WTC11 (cell line): ENCODE results near the gene HSPH1. TPM values are rescaled to one million over a fixed set of nuclear protein-coding genes. Genes with fewer than 3 reads are reported as not detected.

Experiments used
- ATAC-seq: fragments of 200-7000 bp; cut with Tn5 transposase; 2 replicates; pipeline ENCODE4 v1.10.0; 2021; ENCODE audit warnings: mild to moderate bottlenecking, moderate library complexity
- CTCF ChIA-PET: fragments of 300-600 bp; sonication (Branson Sonifier 250); formaldehyde crosslinking; loops from one replicate; lab custom pipeline; 2021; ENCODE audit warnings: antibody characterized with exemption; lab: Charles Lee
- POLR2A ChIA-PET: fragments of 350-600 bp; sonication (Branson Sonifier 250); formaldehyde crosslinking; loops from one replicate; lab custom pipeline; 2021; ENCODE audit warnings: antibody characterized with exemption; lab: Charles Lee
- DNase-seq: peaks from one replicate; pipeline ENCODE4 v3.0.0; 2021; ENCODE audit warnings: low spot score
- H3K27ac Mint-ChIP-seq: 2 replicates; pipeline ENCODE4 v1.8.0; 2021; ENCODE audit warnings: mixed read lengths
- H3K27me3 Mint-ChIP-seq: 2 replicates; pipeline ENCODE4 v1.8.0; 2021; ENCODE audit warnings: low read depth, mild to moderate bottlenecking, moderate library complexity, mixed read lengths
- H3K36me3 Mint-ChIP-seq: 2 replicates; pipeline ENCODE4 v1.8.0; 2021; ENCODE audit warnings: mixed read lengths
- H3K4me1 Mint-ChIP-seq: 2 replicates; pipeline ENCODE4 v1.8.0; 2022; ENCODE audit warnings: mixed read lengths
- H3K4me3 Mint-ChIP-seq: 2 replicates; pipeline ENCODE4 v1.8.0; 2021; ENCODE audit warnings: mild to moderate bottlenecking, moderate library complexity, mixed read lengths
- H3K9me3 Mint-ChIP-seq: 2 replicates; pipeline ENCODE4 v1.8.0; 2021; ENCODE audit warnings: mixed read lengths
- CBFB ChIP-seq: sonication (generic); formaldehyde crosslinking; IDR thresholded peaks from 2 replicates; pipeline ENCODE4 v1.8.1; 2022; ENCODE audit warnings: mild to moderate bottlenecking, low read depth, missing genetic modification reagents
- ELF4 ChIP-seq: sonication (generic); formaldehyde crosslinking; IDR thresholded peaks from 2 replicates; pipeline ENCODE4 v1.8.1; 2022; ENCODE audit warnings: low read depth, mild to moderate bottlenecking, moderate library complexity, missing genetic modification reagents
- GRHL2 ChIP-seq: fragments of 250-450 bp; sonication (Bioruptor Pico); IDR thresholded peaks from 2 replicates; pipeline ENCODE4 v1.8.0; 2022; ENCODE audit warnings: mild to moderate bottlenecking, moderate library complexity; ENCODE audit not compliant: insufficient replicate concordance, severe bottlenecking
- JUN ChIP-seq: sonication (generic); formaldehyde crosslinking; IDR thresholded peaks from 2 replicates; pipeline ENCODE4 v1.8.0; 2023; ENCODE audit warnings: mild to moderate bottlenecking, missing genetic modification reagents
- KAT7 ChIP-seq: sonication (generic); formaldehyde crosslinking; IDR thresholded peaks from 2 replicates; pipeline ENCODE4 v1.8.1; 2023; ENCODE audit warnings: missing genetic modification reagents, mild to moderate bottlenecking, borderline replicate concordance
- NFATC4 ChIP-seq: fragments of 250-450 bp; sonication (Bioruptor Pico); IDR thresholded peaks from 2 replicates; pipeline ENCODE4 v1.9.0; 2021; ENCODE audit warnings: mild to moderate bottlenecking
- NFE2L1 ChIP-seq: sonication (generic); formaldehyde crosslinking; IDR thresholded peaks from 2 replicates; pipeline ENCODE4 v1.8.1; 2023; ENCODE audit warnings: missing genetic modification reagents
- NR2C2 ChIP-seq: sonication (generic); formaldehyde crosslinking; IDR thresholded peaks from 2 replicates; pipeline ENCODE4 v1.8.0; 2022; ENCODE audit warnings: mild to moderate bottlenecking, missing genetic modification reagents
- RORB ChIP-seq: fragments of 250-450 bp; sonication (Bioruptor Pico); IDR thresholded peaks from 2 replicates; pipeline ENCODE4 v1.9.0; 2021; ENCODE audit warnings: mild to moderate bottlenecking
- TCF7 ChIP-seq: sonication (generic); formaldehyde crosslinking; IDR thresholded peaks from 2 replicates; pipeline ENCODE4 v1.8.0; 2022; ENCODE audit warnings: mild to moderate bottlenecking, low read depth, missing genetic modification reagents, moderate library complexity
- USF2 ChIP-seq: sonication (generic); formaldehyde crosslinking; IDR thresholded peaks from 2 replicates; pipeline ENCODE4 v1.8.1; 2023; ENCODE audit warnings: mild to moderate bottlenecking, missing genetic modification reagents, moderate library complexity
- total RNA-seq: library from RNA; stranded (reverse); gene quantifications from 3 replicates; pipeline ENCODE4 v1.2.3, GENCODE V29; 2021
- TF ChIP-seq, protein P1 (sequence below): sonication (generic); formaldehyde crosslinking; IDR thresholded peaks from 2 replicates; pipeline ENCODE4 v1.8.1; 2022; ENCODE audit warnings: mild to moderate bottlenecking, missing genetic modification reagents, moderate library complexity, borderline replicate concordance
- TF ChIP-seq, protein P2 (sequence below): sonication (generic); formaldehyde crosslinking; IDR thresholded peaks from 2 replicates; pipeline ENCODE4 v1.8.0; 2022; ENCODE audit warnings: missing genetic modification reagents
- TF ChIP-seq, protein P3 (sequence below): sonication (generic); formaldehyde crosslinking; conservative IDR thresholded peaks from 2 replicates; pipeline ENCODE4 v1.8.1; 2022; ENCODE audit warnings: mild to moderate bottlenecking, missing genetic modification reagents
- TF ChIP-seq, protein P4 (sequence below): sonication (generic); formaldehyde crosslinking; IDR thresholded peaks from 2 replicates; pipeline ENCODE4 v1.8.1; 2022; ENCODE audit warnings: mild to moderate bottlenecking, moderate library complexity, missing genetic modification reagents
- TF ChIP-seq, protein P5 (sequence below): sonication (generic); formaldehyde crosslinking; IDR thresholded peaks from 2 replicates; pipeline ENCODE4 v1.8.0; 2022; ENCODE audit warnings: mild to moderate bottlenecking, missing genetic modification reagents

Gene HSPH1
- total RNA-seq, 1 experiment from 2014 or later, result 114 TPM

- no peak for TF ChIP-seq GRHL2
- TF ChIP-seq, protein P1, sequence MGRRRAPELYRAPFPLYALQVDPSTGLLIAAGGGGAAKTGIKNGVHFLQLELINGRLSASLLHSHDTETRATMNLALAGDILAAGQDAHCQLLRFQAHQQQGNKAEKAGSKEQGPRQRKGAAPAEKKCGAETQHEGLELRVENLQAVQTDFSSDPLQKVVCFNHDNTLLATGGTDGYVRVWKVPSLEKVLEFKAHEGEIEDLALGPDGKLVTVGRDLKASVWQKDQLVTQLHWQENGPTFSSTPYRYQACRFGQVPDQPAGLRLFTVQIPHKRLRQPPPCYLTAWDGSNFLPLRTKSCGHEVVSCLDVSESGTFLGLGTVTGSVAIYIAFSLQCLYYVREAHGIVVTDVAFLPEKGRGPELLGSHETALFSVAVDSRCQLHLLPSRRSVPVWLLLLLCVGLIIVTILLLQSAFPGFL (CRISPR knock-in tag), result no peak
- no peak for TF ChIP-seq NR2C2 (CRISPR knock-in tag)
- no peak for TF ChIP-seq CBFB (CRISPR knock-in tag)
- no peaks in the 10 kb centered on the region for H3K36me3 Mint-ChIP-seq
- no peak overlapping the region for H3K27ac Mint-ChIP-seq
- H3K4me1 Mint-ChIP-seq, result peaks cover 31% of the 10 kb centered on the region
- POLR2A ChIA-PET, result no interaction called here
- CTCF ChIA-PET, result no interaction called here
- H3K4me3 Mint-ChIP-seq, result no peak overlapping the region
- no peaks in the 10 kb centered on the region for H3K27me3 Mint-ChIP-seq
- peaks cover 10% of the 10 kb centered on the region for H3K9me3 Mint-ChIP-seq
- no peak for DNase-seq
- no peak for ATAC-seq
Observed at GRCh38 chr13:31093145-31093885, 68.4 kb downstream of the HSPH1 start.

- TF ChIP-seq USF2 (CRISPR knock-in tag) (no peak), NFE2L1 (no peak), RORB (CRISPR knock-in tag) (no peak), KAT7 (CRISPR knock-in tag) (no peak)
- TF ChIP-seq, protein P2, sequence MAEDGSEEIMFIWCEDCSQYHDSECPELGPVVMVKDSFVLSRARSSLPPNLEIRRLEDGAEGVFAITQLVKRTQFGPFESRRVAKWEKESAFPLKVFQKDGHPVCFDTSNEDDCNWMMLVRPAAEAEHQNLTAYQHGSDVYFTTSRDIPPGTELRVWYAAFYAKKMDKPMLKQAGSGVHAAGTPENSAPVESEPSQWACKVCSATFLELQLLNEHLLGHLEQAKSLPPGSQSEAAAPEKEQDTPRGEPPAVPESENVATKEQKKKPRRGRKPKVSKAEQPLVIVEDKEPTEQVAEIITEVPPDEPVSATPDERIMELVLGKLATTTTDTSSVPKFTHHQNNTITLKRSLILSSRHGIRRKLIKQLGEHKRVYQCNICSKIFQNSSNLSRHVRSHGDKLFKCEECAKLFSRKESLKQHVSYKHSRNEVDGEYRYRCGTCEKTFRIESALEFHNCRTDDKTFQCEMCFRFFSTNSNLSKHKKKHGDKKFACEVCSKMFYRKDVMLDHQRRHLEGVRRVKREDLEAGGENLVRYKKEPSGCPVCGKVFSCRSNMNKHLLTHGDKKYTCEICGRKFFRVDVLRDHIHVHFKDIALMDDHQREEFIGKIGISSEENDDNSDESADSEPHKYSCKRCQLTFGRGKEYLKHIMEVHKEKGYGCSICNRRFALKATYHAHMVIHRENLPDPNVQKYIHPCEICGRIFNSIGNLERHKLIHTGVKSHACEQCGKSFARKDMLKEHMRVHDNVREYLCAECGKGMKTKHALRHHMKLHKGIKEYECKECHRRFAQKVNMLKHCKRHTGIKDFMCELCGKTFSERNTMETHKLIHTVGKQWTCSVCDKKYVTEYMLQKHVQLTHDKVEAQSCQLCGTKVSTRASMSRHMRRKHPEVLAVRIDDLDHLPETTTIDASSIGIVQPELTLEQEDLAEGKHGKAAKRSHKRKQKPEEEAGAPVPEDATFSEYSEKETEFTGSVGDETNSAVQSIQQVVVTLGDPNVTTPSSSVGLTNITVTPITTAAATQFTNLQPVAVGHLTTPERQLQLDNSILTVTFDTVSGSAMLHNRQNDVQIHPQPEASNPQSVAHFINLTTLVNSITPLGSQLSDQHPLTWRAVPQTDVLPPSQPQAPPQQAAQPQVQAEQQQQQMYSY (CRISPR knock-in tag), result no peak
- TF ChIP-seq, protein P3, sequence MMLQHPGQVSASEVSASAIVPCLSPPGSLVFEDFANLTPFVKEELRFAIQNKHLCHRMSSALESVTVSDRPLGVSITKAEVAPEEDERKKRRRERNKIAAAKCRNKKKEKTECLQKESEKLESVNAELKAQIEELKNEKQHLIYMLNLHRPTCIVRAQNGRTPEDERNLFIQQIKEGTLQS (CRISPR knock-in tag), result no peak
- no peak overlapping the region for H3K27ac Mint-ChIP-seq
- no peaks in the 10 kb centered on the region for H3K36me3 Mint-ChIP-seq
- H3K9me3 Mint-ChIP-seq, result peaks cover 10% of the 10 kb centered on the region
- DNase-seq (no peak), ATAC-seq (no peak)
- ChIA-PET CTCF (no interaction called here), POLR2A (no interaction called here)
- H3K4me1 Mint-ChIP-seq, result peaks cover 27% of the 10 kb centered on the region
- H3K4me3 Mint-ChIP-seq, result no peak overlapping the region
- no peaks in the 10 kb centered on the region for H3K27me3 Mint-ChIP-seq
Observed at GRCh38 chr13:31092646-31093045, 69.1 kb downstream of the HSPH1 start.

- CTCF ChIA-PET, result interaction anchor here (0.5 kb wide), 1 partner anchor 171 kb away, joined by 3 read pairs; no protein-coding TSS in a partner anchor
- POLR2A ChIA-PET, result no interaction called here
- Mint-ChIP-seq H3K4me3 (no peak overlapping the region), H3K27ac (no peak overlapping the region), H3K4me1 (peaks cover 12% of the 10 kb centered on the region), H3K9me3 (peaks cover 10% of the 10 kb centered on the region), H3K36me3 (no peaks in the 10 kb centered on the region), H3K27me3 (no peaks in the 10 kb centered on the region)
- DNase-seq (no peak), ATAC-seq (no peak)
- no peak for TF ChIP-seq ELF4 (CRISPR knock-in tag)
- no peak for TF ChIP-seq TCF7 (CRISPR knock-in tag)
- TF ChIP-seq NFATC4 (CRISPR knock-in tag), result no peak
- TF ChIP-seq, protein P4, sequence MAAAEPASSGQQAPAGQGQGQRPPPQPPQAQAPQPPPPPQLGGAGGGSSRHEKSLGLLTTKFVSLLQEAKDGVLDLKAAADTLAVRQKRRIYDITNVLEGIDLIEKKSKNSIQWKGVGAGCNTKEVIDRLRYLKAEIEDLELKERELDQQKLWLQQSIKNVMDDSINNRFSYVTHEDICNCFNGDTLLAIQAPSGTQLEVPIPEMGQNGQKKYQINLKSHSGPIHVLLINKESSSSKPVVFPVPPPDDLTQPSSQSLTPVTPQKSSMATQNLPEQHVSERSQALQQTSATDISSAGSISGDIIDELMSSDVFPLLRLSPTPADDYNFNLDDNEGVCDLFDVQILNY (CRISPR knock-in tag), result no peak
- TF ChIP-seq JUN (CRISPR knock-in tag), result no peak
- TF ChIP-seq, protein P2 (CRISPR knock-in tag), result no peak
- TF ChIP-seq, protein P5, sequence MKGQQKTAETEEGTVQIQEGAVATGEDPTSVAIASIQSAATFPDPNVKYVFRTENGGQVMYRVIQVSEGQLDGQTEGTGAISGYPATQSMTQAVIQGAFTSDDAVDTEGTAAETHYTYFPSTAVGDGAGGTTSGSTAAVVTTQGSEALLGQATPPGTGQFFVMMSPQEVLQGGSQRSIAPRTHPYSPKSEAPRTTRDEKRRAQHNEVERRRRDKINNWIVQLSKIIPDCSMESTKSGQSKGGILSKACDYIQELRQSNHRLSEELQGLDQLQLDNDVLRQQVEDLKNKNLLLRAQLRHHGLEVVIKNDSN (CRISPR knock-in tag), result no peak
Observed at GRCh38 chr13:31090961-31091624, 70.6 kb downstream of the HSPH1 start.
